GM23248 (cell line): ENCODE data around the gene NBL1.

Source experiments
- EZH2 ChIP-seq: fragments of 200-600 bp; sonication (generic); IDR thresholded peaks from 2 replicates; pipeline ENCODE4 v1.6.1; 2018; ENCODE audit warnings: antibody characterized with exemption, mild to moderate bottlenecking; ENCODE audit not compliant: insufficient read depth, poor library complexity, severe bottlenecking
- EZH2phosphoT487 ChIP-seq: fragments of 200-600 bp; sonication (generic); IDR thresholded peaks from 2 replicates; pipeline ENCODE4 v1.6.1; 2018; ENCODE audit warnings: antibody characterized with exemption, moderate library complexity, mild to moderate bottlenecking, low read depth; ENCODE audit not compliant: insufficient read depth

GRCh38 chr1:19633106-19633505 is 11.0 kb upstream of the NBL1 start:
- TF ChIP-seq EZH2 (no peak), EZH2phosphoT487 (no peak)
